GM12864 (cell line): ENCODE measurements around the gene ZNF512.
"Not testable (repeated sequence)": the region's sequence is repeated elsewhere in the genome, so short reads cannot be mapped to it uniquely, and the experiment has no call there.

Experiments
- DNase-seq: peaks from one replicate; pipeline ENCODE4 v3.0.0-alpha.2; 2011; ENCODE audit warnings: low read depth
- H3K4me3 ChIP-seq: 2 replicates; pipeline ENCODE4 v1.5.1; 2011; ENCODE audit warnings: mild to moderate bottlenecking, low read depth, low read length, control low read depth
- TF ChIP-seq, protein P1 (sequence below): IDR thresholded peaks from 2 replicates; pipeline ENCODE4 v1.5.1; 2011; ENCODE audit warnings: low read depth, mild to moderate bottlenecking, moderate library complexity, low read length, control low read depth, inconsistent platforms; ENCODE audit errors: missing control alignments

The ZNF512 gene

DNA sequence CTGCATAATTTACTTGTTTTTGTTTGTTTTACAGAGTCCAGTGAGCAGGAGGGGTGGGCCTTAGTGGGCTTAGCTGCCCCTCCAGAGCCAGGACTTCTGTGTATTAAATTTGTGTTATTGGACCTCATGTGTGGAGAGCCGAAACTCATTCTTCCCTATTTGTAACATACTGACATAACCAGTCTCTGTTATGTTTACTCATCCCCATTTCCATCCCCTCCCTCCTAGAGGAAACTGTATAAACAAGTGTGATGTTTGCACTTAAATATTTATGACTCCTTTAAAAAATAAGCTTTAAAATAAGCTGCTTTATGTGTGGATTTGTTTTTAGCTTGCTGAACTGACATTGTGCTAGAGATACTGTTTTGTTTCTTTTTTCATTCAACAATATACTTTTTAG is 13.8 kb downstream of the ZNF512 start:
- H3K4me3 ChIP-seq: no peak overlapping the region
- DNase-seq: no peak
- TF ChIP-seq, protein P1, sequence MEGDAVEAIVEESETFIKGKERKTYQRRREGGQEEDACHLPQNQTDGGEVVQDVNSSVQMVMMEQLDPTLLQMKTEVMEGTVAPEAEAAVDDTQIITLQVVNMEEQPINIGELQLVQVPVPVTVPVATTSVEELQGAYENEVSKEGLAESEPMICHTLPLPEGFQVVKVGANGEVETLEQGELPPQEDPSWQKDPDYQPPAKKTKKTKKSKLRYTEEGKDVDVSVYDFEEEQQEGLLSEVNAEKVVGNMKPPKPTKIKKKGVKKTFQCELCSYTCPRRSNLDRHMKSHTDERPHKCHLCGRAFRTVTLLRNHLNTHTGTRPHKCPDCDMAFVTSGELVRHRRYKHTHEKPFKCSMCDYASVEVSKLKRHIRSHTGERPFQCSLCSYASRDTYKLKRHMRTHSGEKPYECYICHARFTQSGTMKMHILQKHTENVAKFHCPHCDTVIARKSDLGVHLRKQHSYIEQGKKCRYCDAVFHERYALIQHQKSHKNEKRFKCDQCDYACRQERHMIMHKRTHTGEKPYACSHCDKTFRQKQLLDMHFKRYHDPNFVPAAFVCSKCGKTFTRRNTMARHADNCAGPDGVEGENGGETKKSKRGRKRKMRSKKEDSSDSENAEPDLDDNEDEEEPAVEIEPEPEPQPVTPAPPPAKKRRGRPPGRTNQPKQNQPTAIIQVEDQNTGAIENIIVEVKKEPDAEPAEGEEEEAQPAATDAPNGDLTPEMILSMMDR: no peak

GRCh38 chr2:27606611-27607010 is 23.8 kb downstream of the ZNF512 start:
- TF ChIP-seq, protein P1: no peak
- no peak overlapping the region for H3K4me3 ChIP-seq
- DNase-seq: no peak

DNA sequence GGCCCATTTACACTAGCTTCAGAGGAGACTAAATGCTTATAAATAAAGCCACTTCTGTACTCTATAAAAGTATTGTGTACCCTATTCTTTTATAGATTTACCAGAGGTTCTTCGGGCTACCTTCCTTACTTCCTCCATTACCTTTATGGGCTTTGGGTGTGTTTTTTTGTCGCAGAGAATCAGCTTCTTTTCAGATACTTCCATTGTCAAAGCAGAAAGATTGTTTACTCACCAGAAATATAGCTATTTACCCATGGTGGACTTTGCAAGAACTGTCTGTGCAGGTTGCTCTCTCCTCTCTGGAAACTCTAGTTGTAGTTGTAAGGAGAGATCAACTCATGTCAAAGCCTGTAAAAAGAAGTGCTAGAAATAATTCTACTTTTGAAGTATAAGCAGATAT is 31.1 kb downstream of the ZNF512 start:
- no peak overlapping the region for H3K4me3 ChIP-seq
- TF ChIP-seq, protein P1: no peak
- DNase-seq: no peak

- no peak overlapping the region for H3K4me3 ChIP-seq
- TF ChIP-seq, protein P1: no peak
- no peak for DNase-seq
Measured at GRCh38 chr2:27615316-27615715, 32.5 kb downstream of the ZNF512 start.

DNA sequence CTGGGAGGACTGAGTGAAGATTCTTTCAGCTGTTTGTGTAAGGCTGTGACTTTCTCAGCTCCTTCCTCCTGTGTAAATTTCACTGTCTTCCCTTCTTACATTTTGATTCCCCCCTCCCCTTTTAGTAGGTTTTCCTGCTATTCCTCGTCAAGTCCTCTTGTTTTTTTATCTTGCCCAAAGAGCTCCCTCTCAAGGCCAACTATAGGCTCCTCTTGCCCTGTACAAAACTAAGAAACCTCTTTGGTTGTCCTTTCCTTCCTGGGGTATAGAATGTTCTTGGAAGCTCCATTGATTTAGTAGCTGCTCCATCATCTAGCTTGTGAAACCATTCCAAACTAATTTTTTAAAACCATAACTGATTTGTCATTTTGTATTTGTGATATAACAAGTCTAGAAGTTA is 38.7 kb downstream of the ZNF512 start:
- DNase-seq: no peak
- H3K4me3 ChIP-seq: no peak overlapping the region
- TF ChIP-seq, protein P1: no peak

GRCh38 chr2:27622921-27623384 is 40.1 kb downstream of the ZNF512 start:
- TF ChIP-seq, protein P1: no peak
- H3K4me3 ChIP-seq: no peak overlapping the region
- no peak for DNase-seq

DNA sequence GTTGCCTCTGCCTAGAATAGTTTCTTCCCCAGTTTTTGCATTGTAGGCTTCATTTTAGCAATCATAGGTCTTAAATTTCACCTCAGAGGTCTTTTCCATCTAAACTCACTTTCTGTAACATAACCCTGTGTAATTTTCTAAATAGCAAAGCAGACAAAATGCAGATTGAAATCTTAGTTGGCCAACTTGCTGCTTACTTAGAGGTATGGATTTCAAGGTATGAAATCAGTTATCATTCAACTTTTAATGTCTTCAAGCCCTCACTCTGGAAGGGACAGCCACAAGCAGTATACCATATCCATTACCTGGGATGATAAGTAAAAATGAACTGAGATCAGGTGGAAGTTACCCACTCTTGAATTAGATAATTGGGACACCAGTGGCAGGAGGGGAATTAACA is 42.1 kb downstream of the ZNF512 start:
- no peak overlapping the region for H3K4me3 ChIP-seq
- DNase-seq: no peak
- TF ChIP-seq, protein P1: no peak

- not testable (repeated sequence) for DNase-seq, H3K4me3 ChIP-seq
Measured at GRCh38 chr2:27626323-27626722, 43.5 kb downstream of the ZNF512 start.

- DNase-seq: not testable (repeated sequence)
Measured at GRCh38 chr2:27626921-27627320, 44.1 kb downstream of the ZNF512 start.

More at GRCh38 chr2:27626921-27627320, 44.1 kb downstream of the ZNF512 start:
- not testable (repeated sequence) for H3K4me3 ChIP-seq
